PC-3 (cell line): Measurements from ENCODE around the gene PTCHD4. TPM values are rescaled to one million over a fixed set of nuclear protein-coding genes. Genes with fewer than 3 reads are reported as not detected.

Experiments
- ATAC-seq: fragments of 200-7000 bp; cut with Tn5 transposase; 2 replicates; pipeline ENCODE4 v1.9.1; 2020; ENCODE audit warnings: mild to moderate bottlenecking, moderate library complexity
- BruUV-seq: library from RNA; stranded (reverse); fragments of 400-500 nt; replicated peaks from 2 replicates; lab custom pipeline; 2021; lab: Mats Ljungman, UMichigan
- CTCF ChIA-PET: fragments of 300-600 bp; sonication (Branson Sonifier 250); formaldehyde crosslinking; loops from one replicate; lab custom pipeline; 2022; ENCODE audit warnings: antibody characterized with exemption; lab: Charles Lee
- POLR2A ChIA-PET: fragments of 300-600 bp; sonication (Branson Sonifier 250); formaldehyde crosslinking; loops from one replicate; lab custom pipeline; 2022; ENCODE audit warnings: antibody characterized with exemption; ENCODE audit not compliant: unreplicated experiment; lab: Charles Lee
- DNase-seq: peaks from one replicate; pipeline ENCODE4 v3.0.0-alpha.2; 2015
- H2AFZ ChIP-seq: fragments of 300-600 bp; sonication (generic); 2 replicates; pipeline ENCODE4 v1.6.0; 2016; ENCODE audit warnings: antibody characterized with exemption, low read length
- H3F3A ChIP-seq: fragments of 300-600 bp; sonication (generic); one replicate; pipeline ENCODE4 v1.6.0; 2017; ENCODE audit warnings: antibody characterized with exemption, low read length, control low read depth, mild to moderate bottlenecking; ENCODE audit not compliant: unreplicated experiment
- H3K27ac ChIP-seq: fragments of 300-600 bp; sonication (generic); 2 replicates; pipeline ENCODE4 v1.5.1; 2016; ENCODE audit warnings: mild to moderate bottlenecking, low read length
- H3K27me3 ChIP-seq: fragments of 300-600 bp; sonication (generic); 2 replicates; pipeline ENCODE4 v1.6.1; 2016; ENCODE audit warnings: low read length, mixed read lengths
- H3K36me3 ChIP-seq: fragments of 300-600 bp; sonication (generic); 2 replicates; pipeline ENCODE4 v1.6.1; 2016; ENCODE audit warnings: low read depth, mixed run types, low read length, mixed read lengths
- H3K4me1 ChIP-seq: fragments of 300-600 bp; sonication (generic); 2 replicates; pipeline ENCODE4 v1.5.1; 2016; ENCODE audit warnings: low read length; ENCODE audit not compliant: insufficient read depth
- H3K4me2 ChIP-seq: fragments of 300-600 bp; sonication (generic); 2 replicates; pipeline ENCODE4 v1.6.0; 2016; ENCODE audit warnings: low read length
- H3K4me3 ChIP-seq: fragments of 300-600 bp; sonication (generic); 2 replicates; pipeline ENCODE4 v1.5.1; 2016; ENCODE audit warnings: mild to moderate bottlenecking, low read length, mixed read lengths
- H3K79me2 ChIP-seq: fragments of 300-600 bp; sonication (generic); 2 replicates; pipeline ENCODE4 v1.6.1; 2017; ENCODE audit warnings: low read length, mixed read lengths
- H3K9ac ChIP-seq: fragments of 300-600 bp; sonication (generic); 2 replicates; pipeline ENCODE4 v1.6.0; 2016; ENCODE audit warnings: mild to moderate bottlenecking, low read length
- H3K9me2 ChIP-seq: fragments of 300-600 bp; sonication (generic); replicated peaks from 2 replicates; pipeline ENCODE4 v1.6.1; 2016; ENCODE audit warnings: mixed run types, low read length, mixed read lengths
- H3K9me3 ChIP-seq: fragments of 300-600 bp; sonication (generic); 2 replicates; pipeline ENCODE4 v1.6.1; 2016; ENCODE audit warnings: low read length, mixed read lengths
- H4K20me1 ChIP-seq: fragments of 300-600 bp; sonication (generic); 2 replicates; pipeline ENCODE4 v1.6.1; 2016; ENCODE audit warnings: low read length, mixed read lengths
- EZH2 ChIP-seq: fragments of 300-600 bp; sonication (generic); IDR thresholded peaks from one replicate; pipeline ENCODE4 v1.6.1; 2017; ENCODE audit warnings: antibody characterized with exemption, mild to moderate bottlenecking, low read length; ENCODE audit not compliant: unreplicated experiment
- EZH2phosphoT487 ChIP-seq: fragments of 300-600 bp; sonication (generic); IDR thresholded peaks from 2 replicates; pipeline ENCODE4 v1.6.1; 2018; ENCODE audit warnings: mild to moderate bottlenecking, antibody characterized with exemption, low read length, borderline replicate concordance
- intact Hi-C: fragments of 100-400 bp; cut with micrococcal nuclease; formaldehyde crosslinking; loops from 2 replicates; pipeline ENCODE4 v1.9.0; 2023
- total RNA-seq: library from RNA; depleted of rRNA; stranded (reverse); fragments of >200 nt; gene quantifications from 2 replicates; pipeline ENCODE4 v1.2.3, GENCODE V29; 2014
- TF ChIP-seq, protein P1 (sequence below): fragments of 300-600 bp; sonication (generic); conservative IDR thresholded peaks from 2 replicates; pipeline ENCODE4 v1.5.1; 2017; ENCODE audit warnings: antibody characterized with exemption, low read depth, mild to moderate bottlenecking, low read length

Gene PTCHD4
- total RNA-seq, 1 experiment from 2014 or later: not detected

DNA sequence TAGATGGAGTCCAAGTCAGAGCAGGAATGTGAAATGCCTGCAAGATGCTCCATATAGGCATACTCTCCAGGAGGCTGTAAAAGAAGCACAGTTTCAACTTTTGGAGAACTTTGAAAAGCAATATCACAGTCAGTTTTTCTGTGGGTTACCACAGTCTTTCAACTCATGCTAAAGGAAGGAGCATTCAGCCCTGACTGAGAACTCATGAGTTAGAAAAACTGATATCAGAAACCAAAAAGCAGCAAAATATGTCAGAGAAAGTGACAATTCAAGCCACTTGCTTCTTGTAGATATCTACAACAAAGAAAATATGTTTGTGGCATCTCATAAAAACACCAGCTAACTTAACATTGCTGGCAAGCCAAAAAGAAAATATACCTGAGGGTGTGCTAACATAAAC is 36.1 kb upstream of the PTCHD4 start:
- Histone ChIP-seq H3K27ac (no peak overlapping the region), H3F3A (no peaks in the 10 kb centered on the region), H4K20me1 (no peaks in the 10 kb centered on the region), H3K4me1 (peaks cover 5% of the 10 kb centered on the region), H3K9ac (no peak overlapping the region), H3K9me2 (no peaks in the 10 kb centered on the region), H3K27me3 (no peaks in the 10 kb centered on the region), H3K9me3 (no peaks in the 10 kb centered on the region; the same call in 1 of the 2 replicates), H2AFZ (no peak overlapping the region), H3K4me3 (no peak overlapping the region), H3K4me2 (no peak overlapping the region), H3K36me3 (no peaks in the 10 kb centered on the region), H3K79me2 (no peaks in the 10 kb centered on the region)
- ATAC-seq: no peak
- POLR2A ChIA-PET: no interaction called here
- TF ChIP-seq, protein P1, sequence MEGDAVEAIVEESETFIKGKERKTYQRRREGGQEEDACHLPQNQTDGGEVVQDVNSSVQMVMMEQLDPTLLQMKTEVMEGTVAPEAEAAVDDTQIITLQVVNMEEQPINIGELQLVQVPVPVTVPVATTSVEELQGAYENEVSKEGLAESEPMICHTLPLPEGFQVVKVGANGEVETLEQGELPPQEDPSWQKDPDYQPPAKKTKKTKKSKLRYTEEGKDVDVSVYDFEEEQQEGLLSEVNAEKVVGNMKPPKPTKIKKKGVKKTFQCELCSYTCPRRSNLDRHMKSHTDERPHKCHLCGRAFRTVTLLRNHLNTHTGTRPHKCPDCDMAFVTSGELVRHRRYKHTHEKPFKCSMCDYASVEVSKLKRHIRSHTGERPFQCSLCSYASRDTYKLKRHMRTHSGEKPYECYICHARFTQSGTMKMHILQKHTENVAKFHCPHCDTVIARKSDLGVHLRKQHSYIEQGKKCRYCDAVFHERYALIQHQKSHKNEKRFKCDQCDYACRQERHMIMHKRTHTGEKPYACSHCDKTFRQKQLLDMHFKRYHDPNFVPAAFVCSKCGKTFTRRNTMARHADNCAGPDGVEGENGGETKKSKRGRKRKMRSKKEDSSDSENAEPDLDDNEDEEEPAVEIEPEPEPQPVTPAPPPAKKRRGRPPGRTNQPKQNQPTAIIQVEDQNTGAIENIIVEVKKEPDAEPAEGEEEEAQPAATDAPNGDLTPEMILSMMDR: no peak
- TF ChIP-seq EZH2phosphoT487 (no peak), EZH2 (no peak)
- DNase-seq: no peak
- no TSS peak for BruUV-seq
- CTCF ChIA-PET: no interaction called here
- intact Hi-C loops: no loop called here

DNA sequence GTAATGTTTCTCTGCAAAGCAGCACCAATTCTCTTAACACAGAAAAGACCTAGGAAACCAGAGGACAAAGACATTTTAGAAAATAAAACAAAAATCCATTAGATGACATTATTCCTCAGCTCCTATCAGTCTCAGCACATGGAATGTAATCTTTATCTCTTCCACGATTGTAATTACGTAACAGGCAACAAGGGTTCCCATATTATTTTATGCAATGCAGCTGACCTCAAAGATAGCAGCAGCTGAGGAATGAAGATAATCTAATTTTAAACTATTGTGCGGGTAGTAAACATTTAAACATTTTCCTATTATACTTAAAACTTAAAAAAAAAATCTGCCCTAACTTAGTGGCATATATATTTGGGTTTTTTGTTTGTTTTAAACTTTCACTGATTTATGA is 33.0 kb upstream of the PTCHD4 start:
- Histone ChIP-seq H3K9me3 (no peaks in the 10 kb centered on the region), H2AFZ (no peak overlapping the region), H3K9ac (no peak overlapping the region), H4K20me1 (no peaks in the 10 kb centered on the region), H3K4me2 (no peak overlapping the region), H3K9me2 (no peaks in the 10 kb centered on the region), H3K36me3 (no peaks in the 10 kb centered on the region), H3K4me3 (no peak overlapping the region), H3K4me1 (peaks cover 8% of the 10 kb centered on the region; the same call in 1 of the 2 replicates), H3K27me3 (no peaks in the 10 kb centered on the region), H3K27ac (no peak overlapping the region), H3K79me2 (no peaks in the 10 kb centered on the region), H3F3A (no peaks in the 10 kb centered on the region)
- POLR2A ChIA-PET: no interaction called here
- BruUV-seq: no TSS peak
- TF ChIP-seq EZH2phosphoT487: no peak
- CTCF ChIA-PET: no interaction called here
- intact Hi-C loops: no loop called here
- DNase-seq (no peak), ATAC-seq (no peak)

DNA sequence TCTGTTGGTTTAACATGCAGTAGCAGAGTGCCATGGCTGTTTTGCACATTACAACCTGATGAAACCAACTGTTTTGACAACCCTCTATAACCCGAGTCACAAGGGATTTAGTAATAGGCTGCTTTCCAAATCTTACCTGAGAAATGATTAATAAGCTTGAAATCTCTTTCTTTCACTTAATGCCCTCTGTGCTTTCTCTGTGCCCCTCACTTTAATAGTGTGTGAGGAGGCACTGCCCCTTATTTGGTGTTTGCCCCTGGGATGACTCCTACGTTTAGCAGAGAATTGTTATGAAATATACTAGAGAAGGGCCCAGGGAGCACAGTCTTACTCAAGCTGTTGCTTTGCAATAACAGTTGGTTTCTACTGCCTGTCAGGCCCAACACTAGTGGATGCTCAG is 31.0 kb upstream of the PTCHD4 start:
- no peaks in the 10 kb centered on the region for H4K20me1 ChIP-seq
- no TSS peak for BruUV-seq
- peaks cover 8% of the 10 kb centered on the region; the same call in 1 of the 2 replicates for H3K4me1 ChIP-seq
- H3K9me2 ChIP-seq: no peaks in the 10 kb centered on the region
- no peaks in the 10 kb centered on the region for H3K36me3 ChIP-seq
- DNase-seq (peak; percentile 12), ATAC-seq (no peak)
- ChIA-PET CTCF (interaction anchor here (0.6 kb wide), 1 partner anchor 307 kb away, joined by 3 read pairs; no protein-coding TSS in a partner anchor), POLR2A (no interaction called here)
- no peaks in the 10 kb centered on the region for H3K9me3 ChIP-seq
- H3K9ac ChIP-seq: no peak overlapping the region
- TF ChIP-seq EZH2phosphoT487 (no peak), EZH2 (no peak)
- TF ChIP-seq, protein P1: no peak
- intact Hi-C loops: no loop called here
- H3K4me3 ChIP-seq: no peak overlapping the region
- H3K27me3 ChIP-seq: no peaks in the 10 kb centered on the region
- no peak overlapping the region for H3K27ac ChIP-seq
- H3K4me2 ChIP-seq: no peak overlapping the region
- no peaks in the 10 kb centered on the region for H3F3A ChIP-seq
- no peak overlapping the region for H2AFZ ChIP-seq
- H3K79me2 ChIP-seq: no peaks in the 10 kb centered on the region
